ENCODE measurements around the gene RNASE8. TPM values are rescaled to one million over a fixed set of nuclear protein-coding genes. Genes with fewer than 3 reads are reported as not detected.
A peak's percentile ranks its signal among the peaks of the same experiment; 100 is the strongest.

RNASE8 gene
- total RNA-seq, 1 donor from 2014 or later = not detected

- DNase-seq (ENCODE audit: low spot score) = peak; percentile 53
- intact Hi-C loops (cut with DNase I) = no loop called here
Measured at GRCh38 chr14:21086908-21087293, 29.3 kb downstream of the RNASE8 start.

DNA sequence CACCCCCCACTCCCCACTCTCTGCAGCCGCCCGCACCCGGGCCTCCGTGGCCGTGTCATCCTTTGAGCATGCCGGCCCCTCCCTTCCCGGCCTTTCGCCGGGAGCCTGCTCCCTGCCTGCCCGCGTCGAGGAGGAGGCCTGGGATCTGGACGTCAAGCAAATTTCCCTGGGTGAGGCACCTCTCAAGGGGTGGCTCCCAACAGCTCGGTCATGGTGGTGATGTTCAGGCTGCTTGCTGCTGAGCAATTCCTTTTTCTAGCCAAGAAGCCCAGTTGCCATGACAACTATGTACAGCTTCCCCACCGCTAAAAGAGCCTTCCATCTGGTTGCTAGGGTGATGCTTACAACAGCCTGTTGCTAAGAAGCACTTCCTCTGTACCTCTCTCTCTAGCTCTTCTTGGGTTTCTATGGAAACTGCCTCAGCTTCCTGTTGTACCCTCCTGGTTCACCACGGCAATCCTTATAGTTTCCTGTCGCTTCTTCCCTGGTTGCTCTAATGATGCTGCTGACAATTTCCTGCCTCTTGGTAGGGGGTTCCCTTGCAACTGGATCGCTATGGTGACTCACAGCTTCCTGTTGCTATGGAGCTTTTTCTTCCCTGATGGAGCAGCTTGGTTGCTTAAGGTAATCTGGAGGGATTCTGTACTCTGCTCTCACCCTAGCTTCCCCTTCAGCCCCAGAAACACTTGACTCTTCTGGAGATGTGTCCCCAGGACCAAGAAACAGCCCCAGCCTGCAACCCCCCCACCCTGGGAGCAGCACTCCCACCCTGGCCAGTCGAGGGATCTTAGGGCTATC is 29.9 kb downstream of the RNASE8 start:
- intact Hi-C loops (cut with DNase I) = no loop called here
- DNase-seq (ENCODE audit: low spot score) = peak; percentile 76

- no peak for DNase-seq (ENCODE audit: low spot score)
- intact Hi-C loops (cut with DNase I) = no loop called here
Measured at GRCh38 chr14:21088687-21089086, 31.1 kb downstream of the RNASE8 start.

GRCh38 chr14:21089271-21089670 is 31.6 kb downstream of the RNASE8 start:
- DNase-seq (ENCODE audit: low spot score) = no peak
- intact Hi-C loops (cut with DNase I) = no loop called here

- DNase-seq (ENCODE audit: low spot score) = no peak
- intact Hi-C loops (cut with DNase I) = loop anchor here (5.0 kb wide), 1 partner anchor 73 kb away; no protein-coding TSS in a partner anchor
Measured at GRCh38 chr14:21089877-21090193, 32.2 kb downstream of the RNASE8 start.

GRCh38 chr14:21090194-21090939 is 32.7 kb downstream of the RNASE8 start:
- intact Hi-C loops (cut with DNase I) = loop anchor here (5.0 kb wide), 1 partner anchor 73 kb away; no protein-coding TSS in a partner anchor
- no peak for DNase-seq (ENCODE audit: low spot score)

- DNase-seq (ENCODE audit: low spot score) = no peak
- intact Hi-C loops (cut with DNase I) = loop anchor here (5.0 kb wide), 1 partner anchor 74 kb away; no protein-coding TSS in a partner anchor
Measured at GRCh38 chr14:21090940-21091663, 33.5 kb downstream of the RNASE8 start.

GRCh38 chr14:21091821-21092272 is 34.2 kb downstream of the RNASE8 start:
- intact Hi-C loops (cut with DNase I) = loop anchor here (2.0 to 5.0 kb wide), 3 partner anchors 15 to 75 kb away; partner anchors contain the start of gene ARHGEF40
- DNase-seq (ENCODE audit: low spot score) = no peak

GRCh38 chr14:21092273-21093011 is 34.8 kb downstream of the RNASE8 start:
- DNase-seq (ENCODE audit: low spot score) = peak; percentile 96
- intact Hi-C loops (cut with DNase I) = loop anchor here (2.0 to 5.0 kb wide), 3 partner anchors 14 to 75 kb away; partner anchors contain the start of gene ARHGEF40

DNA sequence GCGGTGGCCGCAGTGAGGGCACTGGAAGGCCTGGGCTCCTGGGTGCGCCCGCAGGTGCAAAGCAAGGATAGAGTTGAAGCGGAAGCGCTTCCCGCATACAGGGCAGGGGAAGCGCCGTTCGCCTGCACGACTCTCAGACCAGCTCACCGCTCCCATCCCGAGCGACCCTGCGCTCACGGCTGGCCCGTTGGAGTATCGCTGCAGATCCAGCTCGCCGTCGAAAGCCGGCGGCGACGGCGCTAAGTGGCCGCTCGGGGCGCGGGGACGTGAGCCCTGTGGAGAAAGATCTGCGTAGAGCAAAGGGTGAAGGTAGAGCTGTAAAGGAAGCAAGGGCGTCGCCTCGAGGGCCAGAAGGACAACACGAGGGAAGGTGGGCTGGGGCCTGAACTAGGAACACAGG is 35.4 kb downstream of the RNASE8 start:
- no peak for DNase-seq (ENCODE audit: low spot score)
- intact Hi-C loops (cut with DNase I) = loop anchor here (2.0 to 5.0 kb wide), 3 partner anchors 14 to 76 kb away; partner anchors contain the start of gene ARHGEF40

- intact Hi-C loops (cut with DNase I) = loop anchor here (2.0 to 5.0 kb wide), 3 partner anchors 13 to 77 kb away; partner anchors contain the start of gene ARHGEF40
- DNase-seq (ENCODE audit: low spot score) = no peak
Measured at GRCh38 chr14:21093769-21094681, 36.4 kb downstream of the RNASE8 start.

DNA sequence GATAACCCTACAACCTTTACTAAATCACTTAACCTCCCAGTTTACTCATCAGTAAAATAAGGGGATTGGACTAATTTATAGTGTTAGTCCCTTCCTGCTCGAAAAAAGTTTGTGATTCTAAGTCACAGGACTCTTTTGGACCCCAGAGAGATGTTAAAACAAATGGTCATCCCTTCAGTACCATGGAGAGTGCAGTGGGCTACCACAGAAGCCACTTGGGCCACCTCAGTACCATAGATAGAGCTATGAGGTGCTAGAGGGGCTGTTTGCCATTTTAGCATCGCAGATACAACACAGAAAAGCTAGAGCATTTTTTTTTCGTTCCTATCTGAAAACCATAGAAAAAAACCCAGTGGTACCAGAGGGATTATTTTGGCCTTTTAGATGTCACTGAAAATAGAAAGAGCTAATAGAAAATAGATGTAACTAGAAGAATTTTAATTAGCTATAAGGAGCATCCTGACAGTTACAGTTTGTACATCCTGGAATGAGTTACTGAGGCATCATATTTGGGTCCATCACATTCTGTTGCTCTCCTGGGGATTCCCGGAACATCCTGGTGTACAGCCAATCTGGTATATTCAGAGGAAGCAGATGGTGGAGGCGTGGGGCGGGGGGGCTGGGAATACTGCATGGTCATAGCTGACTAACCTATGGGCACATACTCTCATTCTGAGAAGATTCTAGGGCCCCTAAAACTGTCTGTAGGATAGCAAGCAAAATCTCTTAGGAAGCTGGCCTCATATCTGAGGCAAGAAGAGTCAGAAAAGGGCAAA is 38.0 kb downstream of the RNASE8 start:
- intact Hi-C loops (cut with DNase I) = no loop called here
- no peak for DNase-seq (ENCODE audit: low spot score)

DNA sequence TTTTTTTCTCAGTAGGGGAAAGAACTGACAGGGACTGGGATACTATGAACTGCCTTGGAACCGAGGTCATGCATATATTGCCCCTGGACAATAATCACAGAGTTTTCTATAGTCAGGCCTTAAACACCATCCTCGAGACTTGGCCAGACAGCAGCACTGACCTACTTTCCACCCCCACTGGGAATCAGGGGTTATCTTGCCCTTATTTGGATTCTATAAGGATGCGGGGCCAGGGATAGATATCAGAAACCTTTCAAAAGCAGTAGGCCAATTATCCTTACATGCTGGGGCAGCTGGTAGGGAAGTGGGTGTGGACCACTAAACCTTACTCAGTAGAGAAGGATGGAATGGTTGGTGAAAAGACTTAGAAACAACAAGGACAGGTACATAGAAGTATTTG is 38.8 kb downstream of the RNASE8 start:
- DNase-seq (ENCODE audit: low spot score) = no peak

DNA sequence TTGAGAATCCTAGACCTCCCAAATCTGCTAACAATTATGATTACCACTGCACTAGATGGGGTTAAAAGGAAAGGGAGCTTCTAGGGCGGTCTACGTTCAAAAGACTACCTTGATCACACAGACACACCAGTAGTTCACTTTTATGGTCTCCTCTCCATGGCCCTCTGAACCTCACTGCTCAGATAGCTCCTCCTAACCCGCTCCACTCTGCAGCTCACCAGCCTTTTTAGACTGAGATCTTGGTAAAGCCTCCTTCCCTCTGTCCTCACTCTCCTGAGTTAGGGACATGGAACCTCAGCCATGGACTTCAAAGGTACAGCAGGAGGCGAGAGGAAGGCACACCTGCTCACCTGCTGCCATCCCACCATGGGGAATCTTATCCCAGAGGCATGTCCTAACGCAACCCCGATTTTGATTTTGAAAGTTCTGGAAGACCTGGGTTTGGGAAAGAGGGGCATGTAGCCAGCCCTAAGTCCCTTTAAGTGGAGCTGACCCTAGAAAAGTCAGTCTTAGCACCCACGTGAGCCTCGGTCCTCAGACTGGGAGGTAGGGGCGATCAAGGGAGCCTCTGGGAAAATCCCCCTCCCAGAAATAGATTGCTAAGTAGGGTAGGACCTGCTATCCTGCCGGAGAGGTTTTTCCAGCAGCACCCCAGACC is 39.5 kb downstream of the RNASE8 start:
- no peak for DNase-seq (ENCODE audit: low spot score)
- intact Hi-C loops (cut with DNase I) = no loop called here

More for the DNA sequence above, 38.8 kb downstream of the RNASE8 start:
- intact Hi-C loops (cut with DNase I) = no loop called here

- intact Hi-C loops (cut with DNase I) = no loop called here
- DNase-seq (ENCODE audit: low spot score) = no peak
Measured at GRCh38 chr14:21097636-21098075, 40.0 kb downstream of the RNASE8 start.

- DNase-seq (ENCODE audit: low spot score) = no peak
- intact Hi-C loops (cut with DNase I) = no loop called here
Measured at GRCh38 chr14:21098076-21098891, 40.7 kb downstream of the RNASE8 start, which contains the start of gene ZNF219. ZNF219 (minus strand) TSS chr14:21098655; CDS start chr14:21093591, 5,064 bp downstream.
